Limb (tissue), 2 donors: Measurements from ENCODE around the gene TLCD4.

Source experiments
- DNase-seq, 2 donors: peaks; one replicate each; pipeline ENCODE4 v3.0.0-alpha.2; 2016; ENCODE audit errors: extremely low spot score in 2 of 2

TLCD4 gene

GRCh38 chr1:95094923-95095322, 22.2 kb upstream of the TLCD4 start:
- DNase-seq = no peak

DNA sequence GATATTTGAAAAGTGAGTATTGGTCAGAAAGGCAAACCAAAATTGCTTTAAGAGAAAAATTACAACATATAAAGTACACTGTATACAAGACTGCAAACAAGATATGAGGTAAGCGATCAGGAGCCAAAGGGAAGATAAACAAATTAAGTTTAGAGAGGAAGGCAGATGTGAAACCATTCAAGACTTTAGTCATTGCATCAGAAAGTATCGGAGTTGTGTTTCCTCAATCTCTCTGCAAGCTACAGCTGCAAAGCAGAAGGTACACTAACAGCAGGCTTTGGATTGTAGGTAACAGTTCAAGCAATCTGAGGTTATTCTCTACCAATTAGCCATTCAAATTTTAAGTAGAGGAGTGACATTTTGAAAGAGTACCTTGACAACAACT, 21.3 kb upstream of the TLCD4 start:
- DNase-seq = no peak

DNA sequence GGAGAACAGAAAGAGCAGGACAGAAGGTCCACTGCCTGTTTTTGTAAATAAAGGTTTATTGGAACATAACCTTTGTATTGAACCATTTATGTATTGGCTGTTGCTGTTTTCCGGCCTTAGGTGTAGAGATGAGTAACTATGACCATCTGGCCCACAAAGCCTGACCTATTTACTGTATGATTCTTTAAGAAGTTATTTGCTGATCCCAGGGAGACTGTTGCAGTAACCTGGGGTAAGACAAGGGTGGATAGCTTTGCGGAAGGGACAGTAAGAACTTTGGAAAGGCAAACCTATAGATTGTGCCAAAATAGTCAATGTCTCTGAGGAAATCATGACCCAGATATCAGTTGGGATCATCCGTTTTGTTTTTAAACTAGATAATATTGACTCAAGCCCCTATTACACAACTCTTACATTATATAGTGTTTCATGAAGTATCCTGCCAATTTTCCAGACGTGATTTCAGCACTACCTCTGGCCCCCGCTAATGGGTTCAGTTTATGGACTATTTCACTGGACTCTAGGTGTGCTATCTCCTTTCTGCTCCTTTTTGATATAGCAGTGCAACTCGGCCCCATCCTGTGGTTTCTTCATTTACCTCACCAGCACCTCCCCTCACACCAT, 20.8 kb upstream of the TLCD4 start:
- no peak for DNase-seq

GRCh38 chr1:95097426-95097825, 19.7 kb upstream of the TLCD4 start:
- no peak for DNase-seq

DNA sequence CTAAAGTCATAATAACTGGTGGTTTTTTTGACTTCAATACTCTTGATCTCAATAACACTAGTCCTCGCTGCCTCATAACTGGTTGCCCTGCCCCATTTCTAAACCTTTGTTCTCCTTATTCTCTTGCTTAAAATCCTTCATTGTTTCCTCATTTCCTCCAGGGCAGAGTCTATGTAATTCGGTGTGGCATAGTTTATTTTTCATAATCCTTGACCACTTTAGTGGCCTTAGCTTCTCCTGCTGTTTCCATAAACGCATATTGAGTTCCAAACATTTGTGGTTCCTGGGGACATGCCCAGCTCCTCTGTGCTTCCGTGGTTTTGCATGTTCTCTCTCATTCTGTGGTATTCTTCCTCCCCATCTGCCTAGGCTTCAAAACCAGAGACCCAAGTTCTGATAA, 19.0 kb upstream of the TLCD4 start:
- DNase-seq = no peak

DNA sequence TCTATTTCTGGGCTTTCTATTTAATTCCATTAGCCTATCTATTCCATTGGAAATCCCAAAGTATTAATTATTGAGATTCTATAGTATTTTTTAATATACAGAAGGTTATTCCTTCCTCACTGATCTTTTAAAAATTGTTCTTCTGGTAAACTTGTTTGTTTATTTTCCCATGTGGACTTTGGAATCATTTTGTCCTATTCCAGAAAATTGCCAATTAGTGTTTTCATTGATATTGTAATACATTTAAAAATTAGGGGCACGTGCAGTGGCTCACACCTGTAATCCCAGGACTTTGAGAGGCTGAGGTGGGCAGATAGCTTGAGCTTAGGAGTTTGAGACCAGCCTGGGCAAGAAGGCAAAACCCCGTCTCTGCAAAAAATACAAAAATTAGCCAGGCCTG, 8.4 kb upstream of the TLCD4 start:
- no peak for DNase-seq

- no peak for DNase-seq
Observed at GRCh38 chr1:95111014-95111413, 6.1 kb upstream of the TLCD4 start.

- DNase-seq = no peak
Observed at GRCh38 chr1:95113684-95114083, 3.5 kb upstream of the TLCD4 start.

GRCh38 chr1:95115708-95116137, 1.4 kb upstream of the TLCD4 start:
- no peak for DNase-seq

DNA sequence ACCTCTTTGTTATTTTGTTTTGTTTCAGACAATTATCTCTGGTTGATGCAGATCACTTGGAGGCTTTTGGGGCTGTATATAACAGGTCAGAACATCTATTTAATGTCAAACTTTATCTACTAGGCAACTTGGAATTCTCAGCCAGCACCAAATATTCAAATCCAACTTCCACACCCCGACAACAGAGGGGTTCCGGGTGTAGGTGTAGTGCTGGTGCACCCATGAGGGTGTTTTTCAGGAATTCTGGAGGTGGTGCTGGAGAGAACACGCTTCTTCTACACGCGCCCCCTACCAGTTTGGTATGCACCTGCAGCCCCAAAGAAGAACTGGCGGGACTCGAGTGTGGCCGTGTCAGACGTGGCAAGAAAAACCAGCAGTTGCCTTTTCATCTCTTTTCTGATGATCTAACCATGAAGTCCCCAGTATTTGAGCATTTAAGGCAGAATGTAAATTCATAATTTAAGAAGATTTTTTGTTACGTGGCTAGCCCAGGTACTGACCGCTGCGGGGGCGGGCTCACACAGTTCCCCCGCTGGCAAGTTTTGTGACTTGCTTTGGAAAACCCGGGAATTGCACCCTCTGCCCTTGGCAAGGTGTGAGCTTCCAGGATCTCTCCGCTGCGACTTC, 462 bp upstream of the TLCD4 start:
- DNase-seq = peak; percentile 44 to 73

GRCh38 chr1:95118067-95118499, 928 bp downstream of the TLCD4 start:
- DNase-seq = no peak

GRCh38 chr1:95118710-95119109, 1.6 kb downstream of the TLCD4 start:
- no peak for DNase-seq

- no peak for DNase-seq
Observed at GRCh38 chr1:95119273-95119672, 2.1 kb downstream of the TLCD4 start.

GRCh38 chr1:95122151-95122697, 5.1 kb downstream of the TLCD4 start:
- DNase-seq = no peak

DNA sequence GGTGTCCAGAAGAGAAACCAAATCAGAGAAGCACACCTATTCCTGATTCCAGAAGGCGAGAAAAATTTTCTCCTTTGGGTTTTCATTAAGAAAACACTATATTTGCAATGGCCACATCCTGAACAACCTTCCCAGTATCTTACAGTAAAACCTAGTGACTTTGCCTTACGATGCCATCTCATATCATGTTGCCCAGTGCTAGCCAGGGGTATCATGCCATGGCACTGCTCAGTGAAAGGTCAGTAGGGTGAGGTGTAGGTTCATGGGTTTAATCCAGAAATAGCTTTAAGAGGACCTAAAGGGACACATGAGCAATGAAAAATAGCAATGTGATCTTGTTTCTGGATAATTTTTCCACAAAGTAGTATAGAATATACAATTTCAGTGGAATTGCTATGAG, 7.2 kb downstream of the TLCD4 start:
- no peak for DNase-seq

- no peak for DNase-seq
Observed at GRCh38 chr1:95126366-95126765, 9.2 kb downstream of the TLCD4 start.

DNA sequence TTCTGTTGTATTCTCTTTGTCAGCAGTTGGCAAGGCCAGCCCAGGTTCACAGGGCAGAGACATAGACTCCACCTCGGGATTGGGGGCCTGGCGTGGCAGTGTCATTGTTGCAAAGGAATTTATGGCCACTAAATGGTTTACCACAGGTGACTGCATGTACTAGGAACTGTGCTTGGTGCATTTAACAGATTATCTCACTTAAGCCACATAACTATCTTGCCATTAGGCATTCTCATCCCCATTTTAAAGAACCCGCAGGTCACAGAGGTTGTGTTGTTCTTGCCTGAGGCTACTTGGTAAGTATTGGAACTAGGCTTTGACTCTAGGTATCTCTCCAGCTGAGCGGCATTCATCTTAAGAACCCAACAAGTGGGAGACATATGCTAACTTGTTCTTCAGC, 9.7 kb downstream of the TLCD4 start:
- no peak for DNase-seq

- no peak for DNase-seq
Observed at GRCh38 chr1:95127380-95127779, 10.2 kb downstream of the TLCD4 start.

DNA sequence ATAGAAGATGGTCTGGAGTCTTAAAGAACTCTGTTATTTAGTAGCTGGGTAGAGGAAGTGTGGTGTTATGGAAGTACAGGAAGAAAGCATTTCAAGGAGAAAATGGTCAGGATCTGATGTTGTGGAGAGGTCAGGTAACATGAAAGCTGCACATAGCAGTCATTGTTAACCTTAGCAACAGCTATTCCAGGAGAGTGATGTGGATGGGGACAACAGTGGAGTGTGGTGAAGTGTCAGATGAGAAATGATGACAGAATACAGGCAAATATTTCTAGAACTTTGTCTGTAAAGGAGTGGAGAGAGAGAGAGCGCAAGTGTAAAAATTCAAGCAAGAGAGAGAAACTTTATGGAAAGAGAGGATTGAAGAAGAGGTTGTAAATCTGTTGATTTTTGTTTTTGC, 15.6 kb downstream of the TLCD4 start:
- no peak for DNase-seq

DNA sequence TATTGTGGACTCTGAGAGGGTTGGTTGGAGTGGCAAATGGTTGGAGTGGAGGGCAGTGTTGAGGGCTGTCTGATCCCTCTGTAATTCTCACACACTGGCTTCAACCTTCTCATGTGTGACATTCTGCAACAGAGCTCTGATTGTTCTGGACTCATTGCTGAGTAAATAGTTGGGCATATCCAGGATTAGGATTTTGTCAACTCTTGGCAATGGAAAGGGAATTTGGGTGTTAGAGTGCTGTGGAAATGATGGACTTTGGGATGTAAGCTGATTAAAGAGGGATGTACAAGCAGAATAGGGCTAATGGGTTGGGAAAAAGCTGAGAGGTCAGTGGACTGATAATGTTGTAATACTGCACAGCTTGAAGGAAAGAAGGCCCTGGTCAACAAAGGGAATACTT, 16.5 kb downstream of the TLCD4 start:
- DNase-seq = no peak

- DNase-seq = no peak
Observed at GRCh38 chr1:95138223-95138622, 21.1 kb downstream of the TLCD4 start.

GRCh38 chr1:95139039-95139438, 21.9 kb downstream of the TLCD4 start:
- no peak for DNase-seq

GRCh38 chr1:95140791-95141190, 23.6 kb downstream of the TLCD4 start:
- DNase-seq = no peak
